Heart right ventricle (tissue), 16 donors: ENCODE measurements around the gene FLNA. TPM values are rescaled to one million over a fixed set of nuclear protein-coding genes. Genes with fewer than 3 reads are reported as not detected.

Experiments used
- ATAC-seq, 8 donors: fragments of 200-7000 bp; cut with Tn5 transposase; one replicate each; pipeline ENCODE4 v1.9.1; 2020; ENCODE audit warnings: mild to moderate bottlenecking in 8 of 8, moderate library complexity in 8 of 8, moderate number of reproducible peaks in 1 of 8
- DNase-seq, 2 donors: peaks; one replicate each; pipeline ENCODE4 v3.0.0-alpha.2; 2020
- H3K27ac ChIP-seq, 10 donors: fragments of 200-600 bp; sonication (generic) in 2 of 10; one replicate each; pipeline versions ENCODE4 v1.5.0 to v1.8.0; 2020 to 2022; ENCODE audit warnings: mild to moderate bottlenecking in 3 of 10
- H3K27me3 ChIP-seq, 7 donors: fragments of 200-600 bp; one replicate each; pipeline ENCODE4 v1.8.0; 2021 to 2022; ENCODE audit warnings: mild to moderate bottlenecking in 2 of 7
- H3K36me3 ChIP-seq, 9 donors: fragments of 200-600 bp; sonication (generic) in 1 of 9; one replicate each; pipeline versions ENCODE4 v1.5.0 to v1.8.0; 2020 to 2022; ENCODE audit warnings: mild to moderate bottlenecking in 2 of 9
- H3K4me1 ChIP-seq, 9 donors: fragments of 200-600 bp; sonication (generic) in 1 of 9; one replicate each; pipeline versions ENCODE4 v1.5.0 to v1.8.0; 2020 to 2022; ENCODE audit warnings: mild to moderate bottlenecking in 4 of 9
- H3K4me3 ChIP-seq, 10 donors: fragments of 200-600 bp; sonication (generic) in 2 of 10; one replicate each; pipeline versions ENCODE4 v1.5.0 to v1.8.0; 2020 to 2022; ENCODE audit warnings: mild to moderate bottlenecking in 7 of 10, moderate library complexity in 2 of 10
- H3K9me3 ChIP-seq, 11 donors: fragments of 200-600 bp in 10 of 11; sonication (generic) in 2 of 11; one replicate each; pipeline versions ENCODE4 v1.5.0 to v1.8.0; 2013 to 2022; ENCODE audit warnings: mild to moderate bottlenecking in 2 of 11, control low read depth in 1 of 11, moderate library complexity in 1 of 11
- WGBS, 2 donors: extraction: QIAGEN DNeasy Blood & Tissue Kit; methylation state at CpG; one replicate each; pipeline ENCODE4 v1.1.7; 2013; ENCODE audit warnings: inconsistent platforms in 1 of 2; 5-methylcytosine and 5-hydroxymethylcytosine counted together
- intact Hi-C, 10 donors: fragments of 100-400 bp; cut with DNase I; formaldehyde crosslinking; loops; one replicate each; pipeline versions ENCODE4 v1.11.1 to v1.14.2; 2022
- polyA plus RNA-seq, 2 donors: library from polyadenylated mRNA; stranded (reverse); fragments of 200-250 nt; gene quantifications; one replicate each; pipeline ENCODE4 v1.2.3, GENCODE V29; 2013
- total RNA-seq, 10 donors: library from RNA; stranded (reverse); fragmentation: NEBNext Ultra II Directional in 3 of 10; extraction: Animal tissue kit (Norgen Biotek cat#: 25700) in 3 of 10; gene quantifications; one replicate each; pipeline versions ENCODE4 v1.2.1 to v1.2.4, GENCODE V29; 2021 to 2023
- TF ChIP-seq, protein P1 (sequence below), 9 donors: fragments of 200-600 bp; sonication (generic) in 2 of 9; IDR thresholded peaks; one replicate each; pipeline versions ENCODE4 v1.5.0 to v1.8.0; 2021 to 2022; ENCODE audit warnings: antibody characterized with exemption in 9 of 9, mild to moderate bottlenecking in 5 of 9, moderate library complexity in 1 of 9
- donor health status: Arrhythmogenic right ventricular cardiomyopathy.
- donor health status: ischemic (EF 13 %, LVEDD 7.1; RV severe dilation, severe dysfunction).
- donor health status: healthy with polysubstance abuse.
- donor health status: DM: no; HTN: yes; CAD: no.
- donor health status: DM: no; HTN: no; CAD: no.
- donor health status: ischemic (EF 25% LVEDD 6.9; RV normal size, moderate dysfunction).
- donor health status: ischemic (EF 25% LVEDD 5.7; RV mildly dilated, moderate dysfunction).
- donor health status: healthy.
- donor health status: DM: yes; HTN: yes; CAD: no.
- donor health status: Ischemic cardiomyopathy.
- donor health status: ischemic (EF 35%, LVEDD 5.7; RV mildly dilated, moderate dysfunction).
- donor health status: nonischemic (EF 11% LVEDD 7.7; RV severe dilation, severe dysfunction).
- donor health status: DM: yes; HTN: yes; CAD: no.
- donor health status: PGD.
- donor health status: ischemic (EF 29% LVEDD 5.4; RV normal size, mild dysfunction).
- donor health status: nonischemic (EF 23%, LVEDD 6.1; RV moderate dilation, normal function).

The FLNA gene
- total and polyA plus RNA-seq, 12 donors: 139 to 442 (median 199) TPM

DNA sequence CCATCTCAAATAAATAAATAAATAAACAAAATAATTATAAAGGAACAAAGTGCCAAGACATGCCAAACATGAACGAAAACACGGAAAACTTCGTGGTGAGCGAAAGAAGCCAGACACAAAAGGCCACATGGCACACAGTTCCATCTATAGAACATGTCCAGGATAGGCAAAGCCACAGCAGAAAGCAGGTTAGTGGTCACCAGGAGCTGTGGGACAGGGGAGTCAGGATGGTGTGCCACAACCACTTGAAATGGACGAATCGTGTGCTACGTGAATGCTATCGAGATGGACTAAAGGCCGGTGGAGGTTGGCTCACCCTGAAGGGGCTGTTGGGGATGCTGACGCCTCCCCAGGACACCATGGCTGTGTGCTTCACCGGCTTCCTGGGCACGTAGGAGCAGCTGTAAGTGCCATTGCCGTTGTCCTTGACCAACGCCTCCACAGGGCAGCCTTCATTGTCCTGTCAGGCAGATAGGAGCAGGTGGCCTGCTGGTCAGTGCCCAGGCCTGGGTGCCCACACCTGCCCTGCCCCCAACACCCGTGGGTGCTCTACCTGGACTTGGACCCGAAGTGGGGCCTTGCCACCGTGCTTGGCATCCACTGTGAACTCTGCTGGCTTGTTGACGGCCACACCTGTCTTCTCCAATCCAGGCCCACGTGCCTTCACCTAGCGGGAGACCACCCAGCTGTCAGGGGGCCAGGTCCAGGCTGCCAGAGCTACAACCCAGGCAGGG, 10.6 kb downstream of the FLNA start:
- intact Hi-C loops: no loop called here
- ATAC-seq (no peak), DNase-seq (no peak)
- Histone ChIP-seq H3K9me3 (no peaks in the 10 kb centered on the region), H3K4me1 (peaks cover 9 to 64% (median 25%) of the 10 kb centered on the region in 9 donors), H3K27me3 (no peaks in the 10 kb centered on the region), H3K27ac (no peak overlapping the region), H3K36me3 (peaks cover 0 to 95% (median 58%) of the 10 kb centered on the region in 9 donors), H3K4me3 (no peak overlapping the region)
- TF ChIP-seq, protein P1, sequence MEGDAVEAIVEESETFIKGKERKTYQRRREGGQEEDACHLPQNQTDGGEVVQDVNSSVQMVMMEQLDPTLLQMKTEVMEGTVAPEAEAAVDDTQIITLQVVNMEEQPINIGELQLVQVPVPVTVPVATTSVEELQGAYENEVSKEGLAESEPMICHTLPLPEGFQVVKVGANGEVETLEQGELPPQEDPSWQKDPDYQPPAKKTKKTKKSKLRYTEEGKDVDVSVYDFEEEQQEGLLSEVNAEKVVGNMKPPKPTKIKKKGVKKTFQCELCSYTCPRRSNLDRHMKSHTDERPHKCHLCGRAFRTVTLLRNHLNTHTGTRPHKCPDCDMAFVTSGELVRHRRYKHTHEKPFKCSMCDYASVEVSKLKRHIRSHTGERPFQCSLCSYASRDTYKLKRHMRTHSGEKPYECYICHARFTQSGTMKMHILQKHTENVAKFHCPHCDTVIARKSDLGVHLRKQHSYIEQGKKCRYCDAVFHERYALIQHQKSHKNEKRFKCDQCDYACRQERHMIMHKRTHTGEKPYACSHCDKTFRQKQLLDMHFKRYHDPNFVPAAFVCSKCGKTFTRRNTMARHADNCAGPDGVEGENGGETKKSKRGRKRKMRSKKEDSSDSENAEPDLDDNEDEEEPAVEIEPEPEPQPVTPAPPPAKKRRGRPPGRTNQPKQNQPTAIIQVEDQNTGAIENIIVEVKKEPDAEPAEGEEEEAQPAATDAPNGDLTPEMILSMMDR (IDR thresholded peaks at IDR 0.05): no peak
- WGBS, 2 donors: 48 to 68% methylated on average over 19 to 20 of the region's 20 CpGs

DNA sequence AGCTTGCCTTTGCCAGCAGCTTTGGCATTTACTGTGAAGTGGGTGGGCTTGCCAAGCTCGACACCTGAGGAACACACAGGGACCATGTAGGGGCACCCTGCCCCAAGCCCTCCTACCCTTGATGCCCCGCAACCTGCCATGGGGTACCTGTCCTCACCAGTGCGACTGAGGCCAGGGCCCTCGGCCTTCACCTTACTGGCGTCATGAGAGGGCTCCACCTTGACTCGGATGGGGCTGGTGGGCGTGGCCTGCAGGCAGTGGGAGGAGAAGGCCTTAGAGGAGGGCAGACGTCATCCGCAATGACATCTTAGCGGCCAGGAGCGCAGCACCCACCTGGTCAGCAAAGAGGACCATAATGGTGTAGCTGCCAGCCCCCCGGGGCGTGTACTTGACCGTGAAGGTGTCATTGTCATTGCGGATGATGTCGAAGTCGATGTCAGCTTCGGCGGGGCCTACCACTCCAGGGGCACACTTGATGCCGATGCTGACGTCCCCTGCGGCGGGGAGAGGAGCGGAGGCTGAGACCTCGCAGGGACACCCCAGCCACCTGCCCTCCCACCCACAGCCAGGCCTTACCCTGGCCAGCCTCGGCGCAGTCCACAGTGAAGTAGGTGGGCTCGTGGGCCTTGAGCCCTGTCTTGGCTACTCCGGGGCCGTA, 12.2 kb downstream of the FLNA start:
- WGBS, 2 donors: 71 to 81% methylated on average over 21 to 30 of the region's 30 CpGs
- Histone ChIP-seq H3K36me3 (peaks cover 0 to 100% (median 70%) of the 10 kb centered on the region in 9 donors), H3K9me3 (no peaks in the 10 kb centered on the region), H3K27me3 (no peaks in the 10 kb centered on the region), H3K4me1 (peaks cover 3 to 58% (median 13%) of the 10 kb centered on the region in 9 donors), H3K27ac (peak overlapping the region in 2 of 10 donors; percentile 2 to 12), H3K4me3 (no peak overlapping the region)
- no peak for ATAC-seq
- TF ChIP-seq, protein P1 (IDR thresholded peaks at IDR 0.05): no peak
- DNase-seq: no peak
- intact Hi-C loops: no loop called here

DNA sequence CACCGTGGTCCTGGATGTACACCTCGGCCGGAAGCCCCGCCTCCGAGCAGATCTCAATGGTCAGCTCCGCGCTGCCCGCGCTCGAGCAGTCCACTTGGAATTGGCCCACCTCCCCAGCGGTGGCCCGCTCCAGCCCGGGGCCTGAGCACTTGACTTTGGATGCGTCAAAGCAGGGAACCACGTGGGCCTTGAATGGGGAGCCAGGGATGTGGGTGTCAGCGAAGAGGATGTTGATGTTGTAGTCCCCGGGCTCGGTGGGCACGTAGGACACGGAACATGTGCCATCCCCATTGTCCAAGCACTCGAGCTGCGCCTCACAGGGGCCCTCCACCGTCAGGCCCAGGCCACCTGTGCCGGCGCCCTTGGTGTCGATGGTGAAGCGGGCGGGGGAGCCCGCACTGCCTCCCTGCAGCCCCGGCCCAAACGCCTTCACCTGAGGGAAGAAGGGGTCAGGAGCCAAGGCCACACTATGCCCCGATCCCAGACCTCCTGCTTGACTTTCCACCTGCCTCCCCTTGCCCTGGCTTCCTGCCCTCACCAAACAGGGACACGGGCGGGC, 14.2 kb downstream of the FLNA start:
- Histone ChIP-seq H3K4me1 (peaks cover 0 to 50% (median 3%) of the 10 kb centered on the region in 9 donors), H3K27me3 (no peaks in the 10 kb centered on the region), H3K27ac (peak overlapping the region in 5 of 10 donors; percentile 1 to 55 (median 19)), H3K4me3 (no peak overlapping the region), H3K36me3 (peaks cover 0 to 100% (median 55%) of the 10 kb centered on the region in 9 donors), H3K9me3 (no peaks in the 10 kb centered on the region)
- DNase-seq (no peak), ATAC-seq (peak in 2 of 8 donors; percentile 8 to 12)
- intact Hi-C loops: no loop called here
- 65 to 68% methylated on average over 27 to 34 of the region's 34 CpGs for WGBS, 2 donors
- TF ChIP-seq, protein P1 (IDR thresholded peaks at IDR 0.05): no peak

DNA sequence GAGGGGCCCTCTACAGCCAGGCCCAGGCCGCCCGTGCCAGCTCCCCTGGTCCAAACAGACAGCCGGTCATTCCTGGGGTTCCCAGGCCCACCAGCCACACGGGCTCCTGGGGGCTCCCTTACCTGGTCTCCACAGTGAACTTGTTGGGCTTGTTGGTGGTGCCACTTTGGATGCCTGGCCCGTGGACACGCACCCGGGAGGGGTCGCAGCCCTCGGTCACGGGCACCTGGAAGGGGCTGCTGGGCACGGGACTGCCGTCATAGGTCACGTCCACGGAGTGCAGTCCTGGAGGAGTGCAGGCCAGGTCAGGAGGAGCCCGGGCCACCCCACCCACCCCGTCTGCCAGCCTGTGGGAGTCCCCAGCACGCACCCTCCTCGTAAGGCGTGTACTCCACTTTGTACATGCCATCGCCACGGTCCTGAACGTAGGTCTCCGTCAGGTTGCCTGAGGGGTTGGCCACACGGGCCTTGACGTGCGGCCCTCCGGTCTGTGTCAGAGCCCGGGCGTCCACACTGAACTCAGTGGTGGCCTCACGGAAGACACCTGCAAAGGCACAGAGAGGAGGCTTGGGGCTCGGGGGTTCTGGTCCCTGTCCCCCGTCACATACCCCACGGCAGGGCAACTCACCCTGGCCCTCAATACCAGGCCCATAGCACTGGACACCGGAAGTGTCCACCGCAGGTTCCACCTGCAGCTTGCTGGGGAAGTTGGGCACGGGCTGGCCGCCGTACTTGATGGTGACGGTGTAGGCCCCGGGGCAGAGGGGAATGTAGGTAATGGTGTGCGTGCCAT, 14.9 kb downstream of the FLNA start:
- 68 to 79% methylated on average over 28 to 41 of the region's 41 CpGs for WGBS, 2 donors
- intact Hi-C loops: no loop called here
- no peak overlapping the region for H3K4me3 ChIP-seq
- H3K27me3 ChIP-seq: no peaks in the 10 kb centered on the region
- ATAC-seq: no peak
- no peak for DNase-seq
- H3K36me3 ChIP-seq: peaks cover 0 to 100% (median 58%) of the 10 kb centered on the region in 9 donors
- H3K27ac ChIP-seq: peak overlapping the region in 5 of 10 donors; percentile 12 to 55 (median 21)
- no peaks in the 10 kb centered on the region for H3K9me3 ChIP-seq
- peaks cover 0 to 45% (median 3%) of the 10 kb centered on the region in 9 donors for H3K4me1 ChIP-seq
- TF ChIP-seq, protein P1 (IDR thresholded peaks at IDR 0.05): no peak
